Lung (tissue), 12 donors: ENCODE results near the gene ASH1L. TPM values are rescaled to one million over a fixed set of nuclear protein-coding genes. Genes with fewer than 3 reads are reported as not detected.

Experiments used
- ATAC-seq: fragments of 200-7000 bp; cut with Tn5 transposase; one replicate; pipeline ENCODE4 v1.9.1; 2020; ENCODE audit warnings: moderate number of reproducible peaks; ENCODE audit not compliant: insufficient read depth, low FRiP score
- DNase-seq, 3 donors: peaks; one replicate each; pipeline ENCODE4 v3.0.0-alpha.2; 2013 to 2017
- H3K27ac ChIP-seq, 2 donors: one replicate each; pipeline ENCODE4 v1.5.1; 2013; ENCODE audit warnings: mild to moderate bottlenecking in 2 of 2, moderate library complexity in 2 of 2, control low read depth in 1 of 2, inconsistent platforms in 1 of 2, low read depth in 1 of 2, low read length in 1 of 2
- H3K27me3 ChIP-seq, 3 donors: one replicate each; pipeline ENCODE4 v1.5.1; 2013; ENCODE audit warnings: low read length in 2 of 3; ENCODE audit not compliant: control insufficient read depth in 3 of 3, insufficient read depth in 3 of 3
- H3K36me3 ChIP-seq, 4 donors: one replicate each; pipeline ENCODE4 v1.5.1; 2013; ENCODE audit warnings: low read length in 4 of 4, mild to moderate bottlenecking in 1 of 4, moderate library complexity in 1 of 4; ENCODE audit not compliant: control insufficient read depth in 4 of 4, insufficient read depth in 4 of 4
- H3K4me1 ChIP-seq, 5 donors: one replicate each; pipeline ENCODE4 v1.5.1; 2013; ENCODE audit warnings: low read length in 5 of 5, mild to moderate bottlenecking in 2 of 5, moderate library complexity in 1 of 5; ENCODE audit not compliant: control insufficient read depth in 5 of 5, insufficient read depth in 5 of 5
- H3K4me3 ChIP-seq: one replicate; pipeline ENCODE4 v1.5.1; 2013; ENCODE audit warnings: mild to moderate bottlenecking, control low read depth, moderate library complexity
- H3K9ac ChIP-seq, 2 donors: one replicate each; pipeline ENCODE4 v1.5.1; 2013; ENCODE audit warnings: low read length in 2 of 2, control low read depth in 1 of 2; ENCODE audit not compliant: insufficient read depth in 1 of 2
- H3K9me3 ChIP-seq, 4 donors: one replicate each; pipeline ENCODE4 v1.5.1; 2013; ENCODE audit warnings: low read length in 3 of 4, mild to moderate bottlenecking in 1 of 4, moderate library complexity in 1 of 4; ENCODE audit not compliant: control insufficient read depth in 4 of 4, insufficient read depth in 3 of 4
- WGBS, 2 donors: extraction: QIAGEN DNeasy Blood & Tissue Kit; methylation state at CpG; one replicate each; pipeline ENCODE4 v1.1.7; 2013; 5-methylcytosine and 5-hydroxymethylcytosine counted together
- polyA plus RNA-seq, 2 donors: library from polyadenylated mRNA; stranded (reverse); fragments of 200-250 nt; gene quantifications; one replicate each; pipeline ENCODE4 v1.2.1, GENCODE V29; 2013
- total RNA-seq, 2 donors: library from RNA; depleted of rRNA in 1 of 2; stranded (reverse); fragments of >200 nt in 1 of 2; gene quantifications; one replicate each; pipeline ENCODE4 v1.2.1, GENCODE V29; 2014 to 2021
- TF ChIP-seq, protein P1 (sequence below): IDR thresholded peaks from 2 replicates; pipeline ENCODE4 v1.5.1; 2012; ENCODE audit warnings: mild to moderate bottlenecking; ENCODE audit errors: control extremely low read depth, extremely low read depth
- donor health status: control.
- donor health status: control.
- donor health status: Bipolar disorder and iron deficiency.
- donor health status: healthy.
- donor health status: DM: yes; HTN: yes; CAD: no.

ASH1L gene
- total and polyA plus RNA-seq, 4 donors: 8.1 to 92.5 (median 27.5) TPM

DNA sequence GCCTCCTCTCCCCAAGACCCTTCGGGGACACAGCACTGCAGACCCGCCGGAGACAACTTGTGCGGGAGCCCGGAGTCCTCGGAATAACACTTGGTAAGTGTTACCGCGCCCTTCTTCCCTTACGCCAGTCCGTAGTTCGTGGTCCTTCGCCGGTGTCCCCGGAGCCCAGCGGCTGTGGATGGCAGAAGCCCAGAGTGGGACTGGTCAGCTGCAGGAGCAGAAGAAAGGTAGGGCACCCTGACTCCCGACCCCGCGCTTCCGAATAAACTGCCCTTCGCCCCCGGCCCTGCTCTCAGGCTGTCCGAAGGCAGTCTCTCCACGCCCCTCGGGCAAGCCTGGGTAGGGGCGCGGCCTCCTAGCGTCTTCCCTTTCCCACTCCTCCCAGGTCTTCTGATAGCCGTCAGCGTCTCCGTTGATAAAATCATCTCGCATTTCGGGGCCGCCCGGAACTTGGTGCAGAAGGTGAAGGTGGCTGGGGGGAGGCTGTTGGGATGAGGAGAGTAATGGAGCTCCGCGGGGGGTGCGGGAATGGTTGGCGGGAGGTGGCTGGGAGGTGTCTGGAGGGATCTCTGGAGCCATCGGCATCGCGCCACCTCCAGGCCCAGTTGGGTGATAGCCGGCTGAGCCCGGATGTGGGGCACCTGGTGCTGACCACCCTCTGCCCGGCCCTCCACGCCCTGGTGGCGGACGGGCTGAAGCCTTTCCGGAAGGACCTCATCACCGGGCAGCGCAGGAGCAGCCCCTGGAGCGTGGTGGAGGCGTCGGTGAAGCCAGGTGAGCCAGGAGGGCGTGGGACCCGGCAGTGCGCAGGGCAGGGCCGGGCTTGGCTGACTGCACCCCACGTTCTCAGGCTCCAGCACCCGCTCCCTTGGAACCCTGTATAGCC is 237.6 kb downstream of the ASH1L start:
- TF ChIP-seq, protein P1, sequence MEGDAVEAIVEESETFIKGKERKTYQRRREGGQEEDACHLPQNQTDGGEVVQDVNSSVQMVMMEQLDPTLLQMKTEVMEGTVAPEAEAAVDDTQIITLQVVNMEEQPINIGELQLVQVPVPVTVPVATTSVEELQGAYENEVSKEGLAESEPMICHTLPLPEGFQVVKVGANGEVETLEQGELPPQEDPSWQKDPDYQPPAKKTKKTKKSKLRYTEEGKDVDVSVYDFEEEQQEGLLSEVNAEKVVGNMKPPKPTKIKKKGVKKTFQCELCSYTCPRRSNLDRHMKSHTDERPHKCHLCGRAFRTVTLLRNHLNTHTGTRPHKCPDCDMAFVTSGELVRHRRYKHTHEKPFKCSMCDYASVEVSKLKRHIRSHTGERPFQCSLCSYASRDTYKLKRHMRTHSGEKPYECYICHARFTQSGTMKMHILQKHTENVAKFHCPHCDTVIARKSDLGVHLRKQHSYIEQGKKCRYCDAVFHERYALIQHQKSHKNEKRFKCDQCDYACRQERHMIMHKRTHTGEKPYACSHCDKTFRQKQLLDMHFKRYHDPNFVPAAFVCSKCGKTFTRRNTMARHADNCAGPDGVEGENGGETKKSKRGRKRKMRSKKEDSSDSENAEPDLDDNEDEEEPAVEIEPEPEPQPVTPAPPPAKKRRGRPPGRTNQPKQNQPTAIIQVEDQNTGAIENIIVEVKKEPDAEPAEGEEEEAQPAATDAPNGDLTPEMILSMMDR: no peak
- DNase-seq (peak; percentile 52 to 68 (median 55)), ATAC-seq (no peak)
- Histone ChIP-seq H3K36me3 (peaks cover 0 to 6% (median 5%) of the 10 kb centered on the region in 4 donors), H3K27ac (peak overlapping the region; percentile 60 to 69), H3K4me1 (peaks cover 0 to 35% (median 14%) of the 10 kb centered on the region in 5 donors), H3K27me3 (no peaks in the 10 kb centered on the region), H3K9me3 (no peaks in the 10 kb centered on the region), H3K4me3 (peak overlapping the region; percentile 78), H3K9ac (peak overlapping the region; percentile 4 to 42)
- WGBS, 2 donors: 12 to 14% methylated on average over 52 to 59 of the region's 59 CpGs

- Histone ChIP-seq H3K27me3 (no peaks in the 10 kb centered on the region), H3K9ac (peak overlapping the region; percentile 4 to 42), H3K36me3 (peaks cover 0 to 12% (median 3%) of the 10 kb centered on the region in 4 donors), H3K27ac (peak overlapping the region; percentile 94 to 95), H3K4me3 (peak overlapping the region; percentile 78), H3K9me3 (no peaks in the 10 kb centered on the region), H3K4me1 (peaks cover 0 to 39% (median 17%) of the 10 kb centered on the region in 5 donors)
- peak; percentile 94 to 97 (median 97) for DNase-seq
- TF ChIP-seq, protein P1: no peak
- WGBS, 2 donors: 0% methylated on average over 42 to 44 of the region's 44 CpGs
- peak; percentile 84 for ATAC-seq
These were observed 238.4 kb downstream of the ASH1L start for GRCh38 chr1:155324037-155324716.

DNA sequence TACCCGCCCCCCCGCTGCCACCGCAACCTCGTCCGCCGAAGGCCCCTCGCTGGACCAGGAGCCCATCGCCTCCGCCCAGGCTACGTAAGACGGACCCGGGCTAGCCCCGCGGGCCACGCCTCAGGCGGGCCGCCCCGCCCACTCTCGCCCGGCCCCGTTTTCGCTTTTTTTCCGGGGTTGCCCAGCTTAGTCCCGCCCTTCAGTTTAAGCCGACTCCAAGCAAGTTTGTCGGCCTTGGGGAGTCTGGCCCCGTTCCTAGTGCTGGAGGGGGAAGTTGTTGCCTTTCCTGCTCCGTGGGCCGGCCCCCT is 238.9 kb downstream of the ASH1L start:
- H3K27ac ChIP-seq: peak overlapping the region; percentile 94 to 95
- 0 to 1% methylated on average over 28 to 29 of the region's 29 CpGs for WGBS, 2 donors
- ATAC-seq (peak; percentile 77), DNase-seq (peak; percentile 92 to 96 (median 94))
- H3K27me3 ChIP-seq: no peaks in the 10 kb centered on the region
- TF ChIP-seq, protein P1: no peak
- H3K4me1 ChIP-seq: peaks cover 0 to 39% (median 17%) of the 10 kb centered on the region in 5 donors
- peaks cover 2 to 15% (median 7%) of the 10 kb centered on the region in 4 donors for H3K36me3 ChIP-seq
- H3K9me3 ChIP-seq: no peaks in the 10 kb centered on the region
- no peak overlapping the region for H3K9ac ChIP-seq
- peak overlapping the region; percentile 78 for H3K4me3 ChIP-seq
